ENCODE measurements around the gene TSPAN4.
A peak's percentile ranks its signal among the peaks of the same experiment; 100 is the strongest.

DNA sequence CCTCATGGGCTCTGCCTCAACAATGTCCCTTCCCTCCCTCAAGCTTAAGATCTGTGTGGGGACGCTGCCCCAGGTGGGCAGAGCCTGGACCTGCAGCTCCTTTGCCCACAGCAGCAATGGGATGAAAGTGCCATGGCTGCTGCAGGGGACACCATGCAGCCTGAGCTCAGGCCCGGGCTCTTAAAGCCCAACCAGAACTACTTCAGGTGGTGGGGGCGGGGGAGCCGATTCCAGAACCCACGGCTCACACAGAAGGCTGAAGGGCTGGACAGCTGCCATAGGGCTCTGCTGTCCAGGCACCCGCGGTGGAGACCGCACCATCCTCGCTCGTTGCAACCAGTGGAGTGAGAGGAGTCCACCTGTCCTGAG, 55.5 kb downstream of the TSPAN4 start:
- TF ChIP-seq GABPA (IDR thresholded peaks at IDR 0.05; ENCODE audit: low read depth) (no peak), POLR2AphosphoS5 (IDR thresholded peaks at IDR 0.05; ENCODE audit: low read depth) (no peak)
- TF ChIP-seq, protein P1, sequence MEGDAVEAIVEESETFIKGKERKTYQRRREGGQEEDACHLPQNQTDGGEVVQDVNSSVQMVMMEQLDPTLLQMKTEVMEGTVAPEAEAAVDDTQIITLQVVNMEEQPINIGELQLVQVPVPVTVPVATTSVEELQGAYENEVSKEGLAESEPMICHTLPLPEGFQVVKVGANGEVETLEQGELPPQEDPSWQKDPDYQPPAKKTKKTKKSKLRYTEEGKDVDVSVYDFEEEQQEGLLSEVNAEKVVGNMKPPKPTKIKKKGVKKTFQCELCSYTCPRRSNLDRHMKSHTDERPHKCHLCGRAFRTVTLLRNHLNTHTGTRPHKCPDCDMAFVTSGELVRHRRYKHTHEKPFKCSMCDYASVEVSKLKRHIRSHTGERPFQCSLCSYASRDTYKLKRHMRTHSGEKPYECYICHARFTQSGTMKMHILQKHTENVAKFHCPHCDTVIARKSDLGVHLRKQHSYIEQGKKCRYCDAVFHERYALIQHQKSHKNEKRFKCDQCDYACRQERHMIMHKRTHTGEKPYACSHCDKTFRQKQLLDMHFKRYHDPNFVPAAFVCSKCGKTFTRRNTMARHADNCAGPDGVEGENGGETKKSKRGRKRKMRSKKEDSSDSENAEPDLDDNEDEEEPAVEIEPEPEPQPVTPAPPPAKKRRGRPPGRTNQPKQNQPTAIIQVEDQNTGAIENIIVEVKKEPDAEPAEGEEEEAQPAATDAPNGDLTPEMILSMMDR (IDR thresholded peaks at IDR 0.05; ENCODE audit: insufficient read depth, low read length), result peak; percentile 13
- TF ChIP-seq, protein P2, sequence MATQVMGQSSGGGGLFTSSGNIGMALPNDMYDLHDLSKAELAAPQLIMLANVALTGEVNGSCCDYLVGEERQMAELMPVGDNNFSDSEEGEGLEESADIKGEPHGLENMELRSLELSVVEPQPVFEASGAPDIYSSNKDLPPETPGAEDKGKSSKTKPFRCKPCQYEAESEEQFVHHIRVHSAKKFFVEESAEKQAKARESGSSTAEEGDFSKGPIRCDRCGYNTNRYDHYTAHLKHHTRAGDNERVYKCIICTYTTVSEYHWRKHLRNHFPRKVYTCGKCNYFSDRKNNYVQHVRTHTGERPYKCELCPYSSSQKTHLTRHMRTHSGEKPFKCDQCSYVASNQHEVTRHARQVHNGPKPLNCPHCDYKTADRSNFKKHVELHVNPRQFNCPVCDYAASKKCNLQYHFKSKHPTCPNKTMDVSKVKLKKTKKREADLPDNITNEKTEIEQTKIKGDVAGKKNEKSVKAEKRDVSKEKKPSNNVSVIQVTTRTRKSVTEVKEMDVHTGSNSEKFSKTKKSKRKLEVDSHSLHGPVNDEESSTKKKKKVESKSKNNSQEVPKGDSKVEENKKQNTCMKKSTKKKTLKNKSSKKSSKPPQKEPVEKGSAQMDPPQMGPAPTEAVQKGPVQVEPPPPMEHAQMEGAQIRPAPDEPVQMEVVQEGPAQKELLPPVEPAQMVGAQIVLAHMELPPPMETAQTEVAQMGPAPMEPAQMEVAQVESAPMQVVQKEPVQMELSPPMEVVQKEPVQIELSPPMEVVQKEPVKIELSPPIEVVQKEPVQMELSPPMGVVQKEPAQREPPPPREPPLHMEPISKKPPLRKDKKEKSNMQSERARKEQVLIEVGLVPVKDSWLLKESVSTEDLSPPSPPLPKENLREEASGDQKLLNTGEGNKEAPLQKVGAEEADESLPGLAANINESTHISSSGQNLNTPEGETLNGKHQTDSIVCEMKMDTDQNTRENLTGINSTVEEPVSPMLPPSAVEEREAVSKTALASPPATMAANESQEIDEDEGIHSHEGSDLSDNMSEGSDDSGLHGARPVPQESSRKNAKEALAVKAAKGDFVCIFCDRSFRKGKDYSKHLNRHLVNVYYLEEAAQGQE (IDR thresholded peaks at IDR 0.05; ENCODE audit: insufficient replicate concordance, low read depth), result no peak
